Spleen (tissue), 7 donors: Measurements from ENCODE around the gene CCNT2.

Experiments used
- POLR2A ChIP-seq, 3 donors: fragments of 450-650 bp; IDR thresholded peaks; one replicate each; pipeline ENCODE4 v1.5.1; 2017; ENCODE audit warnings: antibody characterized with exemption in 3 of 3, mild to moderate bottlenecking in 1 of 3
- POLR2AphosphoS5 ChIP-seq, 3 donors: sonication (generic); formaldehyde crosslinking; IDR thresholded peaks; one replicate each; pipeline ENCODE4 v1.5.1; 2017; ENCODE audit warnings: antibody characterized with exemption in 3 of 3
- TF ChIP-seq, protein P1 (sequence below), 11 experiments: fragments of 200-600 bp in 7 of 11; fragments of 450-650 bp in 4 of 11; sonication (generic) in 4 of 11; IDR thresholded peaks in 8 of 11; conservative IDR thresholded peaks in 3 of 11; 1 replicate in 7 of 11; 2 replicates in 4 of 11; pipeline versions ENCODE4 v1.4.0 to v1.8.0; 2016 to 2021; ENCODE audit warnings: antibody characterized with exemption in 11 of 11, inconsistent platforms in 4 of 11, mild to moderate bottlenecking in 1 of 11
- donor health status: DM: no; HTN: no; CAD: no; lungs with moderate emphysema.
- donor health status: DM: no; HTN: no; CAD: no.
- donor health status: DM: no; HTN: no; CAD: no.

DNA sequence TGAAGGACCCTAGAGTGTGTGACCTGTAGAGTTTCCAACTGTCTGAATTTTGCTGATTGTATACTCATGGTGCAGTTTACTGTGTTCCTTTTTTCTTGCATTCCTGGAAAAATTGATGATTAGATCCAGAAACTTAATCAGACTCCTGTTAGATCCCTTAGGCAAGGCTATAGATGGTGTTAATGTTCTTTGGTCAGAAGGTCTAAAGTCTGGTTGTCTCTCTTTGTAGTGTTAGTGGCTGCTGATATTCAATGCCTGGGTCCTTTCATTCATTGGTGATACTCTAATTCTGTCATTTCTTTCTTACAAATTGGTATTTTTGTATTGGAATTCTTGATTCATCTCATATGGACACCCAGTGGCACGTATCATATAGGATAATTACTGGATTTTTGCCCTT is 6.3 kb downstream of the CCNT2 start:
- TF ChIP-seq, protein P1, sequence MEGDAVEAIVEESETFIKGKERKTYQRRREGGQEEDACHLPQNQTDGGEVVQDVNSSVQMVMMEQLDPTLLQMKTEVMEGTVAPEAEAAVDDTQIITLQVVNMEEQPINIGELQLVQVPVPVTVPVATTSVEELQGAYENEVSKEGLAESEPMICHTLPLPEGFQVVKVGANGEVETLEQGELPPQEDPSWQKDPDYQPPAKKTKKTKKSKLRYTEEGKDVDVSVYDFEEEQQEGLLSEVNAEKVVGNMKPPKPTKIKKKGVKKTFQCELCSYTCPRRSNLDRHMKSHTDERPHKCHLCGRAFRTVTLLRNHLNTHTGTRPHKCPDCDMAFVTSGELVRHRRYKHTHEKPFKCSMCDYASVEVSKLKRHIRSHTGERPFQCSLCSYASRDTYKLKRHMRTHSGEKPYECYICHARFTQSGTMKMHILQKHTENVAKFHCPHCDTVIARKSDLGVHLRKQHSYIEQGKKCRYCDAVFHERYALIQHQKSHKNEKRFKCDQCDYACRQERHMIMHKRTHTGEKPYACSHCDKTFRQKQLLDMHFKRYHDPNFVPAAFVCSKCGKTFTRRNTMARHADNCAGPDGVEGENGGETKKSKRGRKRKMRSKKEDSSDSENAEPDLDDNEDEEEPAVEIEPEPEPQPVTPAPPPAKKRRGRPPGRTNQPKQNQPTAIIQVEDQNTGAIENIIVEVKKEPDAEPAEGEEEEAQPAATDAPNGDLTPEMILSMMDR (IDR thresholded peaks at IDR 0.05 in 8 of 11, conservative IDR thresholded peaks at IDR 0.05 in 3 of 11): no peak
- no peak for TF ChIP-seq POLR2A (IDR thresholded peaks at IDR 0.05)
- TF ChIP-seq POLR2AphosphoS5 (IDR thresholded peaks at IDR 0.05): no peak
